C4-2B (cell line): ENCODE data around the gene FMO5.
"Not testable (repeated sequence)": the region's sequence is repeated elsewhere in the genome, so short reads cannot be mapped to it uniquely, and the experiment has no call there.

Source experiments
- H3K27ac ChIP-seq: fragments of 450-650 bp; 2 replicates; pipeline ENCODE4 v1.5.1; 2017
- CTCF ChIP-seq: fragments of 450-650 bp; conservative IDR thresholded peaks from 2 replicates; pipeline ENCODE4 v1.5.1; 2017; ENCODE audit warnings: mild to moderate bottlenecking
- ZFX ChIP-seq: fragments of 450-650 bp; IDR thresholded peaks from 2 replicates; pipeline ENCODE4 v1.6.1; 2017

FMO5 gene

GRCh38 chr1:147209825-147210821 lies 15.0 kb downstream of the FMO5 start:
- TF ChIP-seq CTCF (no peak), ZFX (no peak)
- H3K27ac ChIP-seq, result no peak overlapping the region

- H3K27ac ChIP-seq, result no peak overlapping the region
- TF ChIP-seq ZFX (no peak), CTCF (no peak)
Measured at GRCh38 chr1:147208619-147209018, 16.5 kb downstream of the FMO5 start.

GRCh38 chr1:147207192-147207591 lies 17.9 kb downstream of the FMO5 start:
- no peak overlapping the region for H3K27ac ChIP-seq
- TF ChIP-seq ZFX (no peak), CTCF (no peak)

- TF ChIP-seq CTCF (no peak), ZFX (no peak)
Measured at GRCh38 chr1:147204080-147204479, 21.1 kb downstream of the FMO5 start.

GRCh38 chr1:147202576-147202975 lies 22.6 kb downstream of the FMO5 start:
- no peak overlapping the region for H3K27ac ChIP-seq
- TF ChIP-seq ZFX, result no peak

More at GRCh38 chr1:147204080-147204479, 21.1 kb downstream of the FMO5 start:
- H3K27ac ChIP-seq, result no peak overlapping the region

- H3K27ac ChIP-seq, result no peak overlapping the region
- TF ChIP-seq CTCF (no peak), ZFX (no peak)
Measured at GRCh38 chr1:147201786-147202185, 23.4 kb downstream of the FMO5 start.

GRCh38 chr1:147201276-147201675 lies 23.9 kb downstream of the FMO5 start:
- TF ChIP-seq CTCF (no peak), ZFX (no peak)
- no peak overlapping the region for H3K27ac ChIP-seq

- not testable (repeated sequence) for H3K27ac ChIP-seq
Measured at GRCh38 chr1:147197324-147197723, 27.8 kb downstream of the FMO5 start.
